AG04450 (cell line): ENCODE results near the gene TMEM138. TPM values are rescaled to one million over a fixed set of nuclear protein-coding genes. Genes with fewer than 3 reads are reported as not detected.

Experiments
- CTCF ChIA-PET: fragments of 300-600, 350-600 bp; formaldehyde crosslinking; extraction: SDS; loops from one replicate; lab custom pipeline; 2022; ENCODE audit warnings: antibody characterized with exemption, inconsistent platforms; lab: Charles Lee
- POLR2A ChIA-PET: fragments of 350-600 bp; formaldehyde crosslinking; extraction: SDS; loops from one replicate; lab custom pipeline; 2021; ENCODE audit warnings: antibody characterized with exemption, inconsistent platforms; lab: Yijun Ruan, JAX
- DNase-seq: peaks from one replicate; pipeline ENCODE4 v3.0.0-alpha.2; 2011; ENCODE audit warnings: low read depth, low spot score
- H3K27ac ChIP-seq: one replicate; pipeline ENCODE4 v1.5.1; 2012; ENCODE audit warnings: low read depth, low read length, control low read depth
- H3K27me3 ChIP-seq: one replicate; pipeline ENCODE4 v1.6.0; 2012; ENCODE audit warnings: low read length; ENCODE audit not compliant: control insufficient read depth, insufficient read depth
- H3K4me3 ChIP-seq: 2 replicates; pipeline ENCODE4 v1.5.1; 2011; ENCODE audit warnings: mild to moderate bottlenecking, low read depth, low read length, control low read depth
- H3K9me3 ChIP-seq: 2 replicates; pipeline ENCODE4 v1.5.1; 2012; ENCODE audit warnings: low read length; ENCODE audit not compliant: control insufficient read depth, insufficient read depth
- polyA plus RNA-seq: library from polyadenylated mRNA; depleted of rRNA; stranded (reverse); fragments of >200 nt; gene quantifications from 2 replicates; pipeline ENCODE4 v1.2.3, GENCODE V29; 2011
- TF ChIP-seq, protein P1 (sequence below): IDR thresholded peaks from 2 replicates; pipeline ENCODE4 v1.5.1; 2011; ENCODE audit warnings: low read depth, low read length, control low read depth, inconsistent platforms

The TMEM138 gene
- polyA plus RNA-seq, 1 experiment, result 79.2 TPM

DNA sequence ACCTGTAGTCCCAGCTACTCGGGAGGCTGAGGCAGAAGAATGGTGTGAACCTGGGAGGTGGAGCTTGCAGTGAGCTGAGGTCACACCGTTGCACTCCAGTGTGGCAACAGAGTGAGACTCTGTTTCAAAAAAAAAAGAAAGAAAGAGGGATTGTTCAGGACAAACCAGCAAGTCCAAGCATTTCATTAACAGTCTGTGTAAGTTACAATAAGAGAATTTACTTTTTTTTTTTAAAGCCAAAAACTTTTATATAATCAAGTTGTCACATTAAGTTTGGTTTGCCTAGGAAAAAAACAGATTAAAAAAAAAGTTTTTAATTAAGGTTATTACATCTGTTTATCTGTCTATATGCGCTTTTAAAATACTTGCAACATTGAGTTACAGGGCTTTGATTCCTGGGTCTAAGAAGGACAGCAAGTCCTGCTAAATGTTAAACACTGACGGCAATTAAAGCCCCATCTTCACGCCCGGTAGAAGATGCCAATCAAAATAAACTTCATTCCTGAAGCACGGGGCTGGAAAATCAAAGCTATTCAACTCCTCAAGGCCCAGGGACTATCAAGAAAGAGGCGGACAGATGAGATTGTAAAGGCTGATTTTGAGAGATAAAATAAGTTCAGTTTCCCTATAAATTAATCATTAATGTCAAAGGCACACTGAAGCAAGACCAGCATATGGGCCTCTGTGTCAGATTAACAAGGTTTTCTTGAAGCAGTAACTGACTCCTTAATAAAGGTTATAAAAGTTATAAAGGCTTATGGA lies 10.7 kb downstream of the TMEM138 start:
- Histone ChIP-seq H3K27ac (no peak overlapping the region), H3K9me3 (peaks cover 15% of the 10 kb centered on the region), H3K4me3 (no peak overlapping the region), H3K27me3 (no peaks in the 10 kb centered on the region)
- TF ChIP-seq, protein P1, sequence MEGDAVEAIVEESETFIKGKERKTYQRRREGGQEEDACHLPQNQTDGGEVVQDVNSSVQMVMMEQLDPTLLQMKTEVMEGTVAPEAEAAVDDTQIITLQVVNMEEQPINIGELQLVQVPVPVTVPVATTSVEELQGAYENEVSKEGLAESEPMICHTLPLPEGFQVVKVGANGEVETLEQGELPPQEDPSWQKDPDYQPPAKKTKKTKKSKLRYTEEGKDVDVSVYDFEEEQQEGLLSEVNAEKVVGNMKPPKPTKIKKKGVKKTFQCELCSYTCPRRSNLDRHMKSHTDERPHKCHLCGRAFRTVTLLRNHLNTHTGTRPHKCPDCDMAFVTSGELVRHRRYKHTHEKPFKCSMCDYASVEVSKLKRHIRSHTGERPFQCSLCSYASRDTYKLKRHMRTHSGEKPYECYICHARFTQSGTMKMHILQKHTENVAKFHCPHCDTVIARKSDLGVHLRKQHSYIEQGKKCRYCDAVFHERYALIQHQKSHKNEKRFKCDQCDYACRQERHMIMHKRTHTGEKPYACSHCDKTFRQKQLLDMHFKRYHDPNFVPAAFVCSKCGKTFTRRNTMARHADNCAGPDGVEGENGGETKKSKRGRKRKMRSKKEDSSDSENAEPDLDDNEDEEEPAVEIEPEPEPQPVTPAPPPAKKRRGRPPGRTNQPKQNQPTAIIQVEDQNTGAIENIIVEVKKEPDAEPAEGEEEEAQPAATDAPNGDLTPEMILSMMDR, result no peak
- ChIA-PET POLR2A (no interaction called here), CTCF (interaction anchor here (0.7 kb wide), 1 partner anchor 37 kb away, joined by 3 read pairs; no protein-coding TSS in a partner anchor)
- no peak for DNase-seq

DNA sequence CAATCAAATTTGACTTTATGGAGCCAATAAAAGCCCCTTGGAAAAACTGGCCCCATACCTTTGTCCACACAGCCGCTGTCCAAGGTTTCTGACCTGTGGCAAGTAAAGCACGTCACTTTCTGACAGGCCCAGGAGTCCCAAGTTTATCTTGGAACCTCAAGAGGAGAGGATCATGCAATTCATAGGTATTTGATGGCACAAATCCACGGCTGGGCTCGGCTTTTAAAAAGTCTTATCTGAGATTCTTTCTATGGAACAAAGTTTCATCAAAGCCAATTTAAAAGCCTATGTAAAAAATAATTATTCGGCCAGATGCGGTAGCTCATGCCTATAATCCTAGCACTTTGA lies 13.6 kb downstream of the TMEM138 start:
- Histone ChIP-seq H3K9me3 (peaks cover 15% of the 10 kb centered on the region), H3K27me3 (no peaks in the 10 kb centered on the region), H3K27ac (no peak overlapping the region), H3K4me3 (no peak overlapping the region)
- DNase-seq, result no peak
- TF ChIP-seq, protein P1, result no peak
- ChIA-PET CTCF (interaction anchor here (2.5 to 3.3 kb wide), 2 partner anchors 9 to 40 kb away, joined by 15 to 21 read pairs; no protein-coding TSS in a partner anchor), POLR2A (interaction anchor here (0.7 kb wide), 1 partner anchor 9 kb away, joined by 9 read pairs; no protein-coding TSS in a partner anchor)

DNA sequence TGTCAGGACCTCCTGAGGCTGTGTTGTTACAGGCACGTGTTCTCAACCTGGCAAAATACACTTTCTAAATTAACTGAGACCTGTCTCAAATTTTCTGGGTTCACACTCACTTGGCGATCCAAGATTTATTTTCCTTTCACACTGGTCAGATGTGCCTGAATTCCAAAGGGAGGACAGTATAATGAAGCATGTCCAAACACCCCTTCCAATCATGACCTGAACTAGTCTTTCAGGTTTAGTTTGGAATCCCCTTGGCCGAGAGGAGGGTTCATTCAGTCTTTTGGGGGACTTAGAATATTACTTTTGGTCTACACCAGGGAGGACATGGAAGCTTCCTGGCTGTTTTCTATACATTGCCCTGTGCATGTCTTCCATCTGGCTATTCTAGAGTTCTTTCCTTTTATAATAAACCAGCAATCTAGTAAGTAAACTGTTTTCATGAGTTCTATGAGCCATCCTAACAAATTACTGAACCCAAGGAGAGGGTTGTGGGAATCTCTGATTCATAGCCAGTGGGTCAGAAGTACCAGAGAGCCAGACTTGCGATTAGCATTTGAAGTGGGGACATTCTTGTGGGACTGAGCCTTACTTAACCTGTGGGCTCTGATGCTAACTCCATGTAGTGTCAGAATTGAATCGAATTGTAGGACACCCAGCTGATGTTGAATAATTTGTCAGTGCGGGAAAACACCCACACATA lies 15.4 kb downstream of the TMEM138 start:
- CTCF ChIA-PET, result no interaction called here

DNA sequence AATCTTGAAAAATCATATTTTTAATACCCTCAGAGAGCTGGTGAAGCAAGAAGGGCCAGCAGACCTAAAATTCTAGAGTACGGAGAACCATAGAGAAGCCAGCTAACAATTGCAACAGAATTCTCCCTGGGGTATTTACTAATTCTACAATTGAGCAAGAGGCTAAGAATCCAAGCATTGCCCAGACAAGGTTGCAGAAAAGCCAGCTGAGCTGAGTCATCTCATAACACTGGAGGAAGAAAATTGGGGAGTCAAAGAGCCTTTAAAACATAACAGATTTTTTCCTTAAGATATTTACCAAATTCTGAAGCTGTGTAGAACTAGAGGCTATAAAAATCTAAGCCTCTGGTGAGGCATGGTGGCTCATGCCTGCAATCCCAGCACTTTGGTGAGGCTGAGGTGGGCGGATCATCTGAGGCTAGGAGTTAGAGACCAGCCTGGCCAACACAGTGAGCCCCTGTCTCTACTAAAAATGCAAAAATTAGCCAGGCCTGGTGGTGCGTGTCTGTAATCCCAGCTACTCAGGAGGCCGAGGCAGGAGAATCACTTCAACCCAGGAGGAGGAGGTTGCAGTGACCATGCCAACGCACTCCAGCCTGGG lies 16.6 kb downstream of the TMEM138 start:
- Histone ChIP-seq H3K27me3 (no peaks in the 10 kb centered on the region), H3K4me3 (no peak overlapping the region), H3K27ac (peak overlapping the region; percentile 87), H3K9me3 (peaks cover 9% of the 10 kb centered on the region)
- TF ChIP-seq, protein P1, result no peak
- POLR2A ChIA-PET, result interaction anchor here (0.7 to 1.5 kb wide), 8 partner anchors 9 to 232 kb away, joined by 3 to 25 read pairs (median 4); partner anchors contain the start of genes CYB561A3 and TMEM138
- CTCF ChIA-PET, result interaction anchor here (1.1 to 10.8 kb wide), 3 partner anchors 14 to 41 kb away, joined by 3 to 519 read pairs (median 5); partner anchors contain the start of genes DDB1 and TKFC
- DNase-seq, result peak; percentile 88

More for the DNA sequence above, 15.4 kb downstream of the TMEM138 start:
- no peak for DNase-seq
- POLR2A ChIA-PET, result interaction anchor here (1.5 kb wide), 1 partner anchor 16 kb away, joined by 23 read pairs; the partner anchor contains the start of genes CYB561A3 and TMEM138
- H3K4me3 ChIP-seq, result no peak overlapping the region
- TF ChIP-seq, protein P1, result no peak
- peaks cover 12% of the 10 kb centered on the region for H3K9me3 ChIP-seq
- no peaks in the 10 kb centered on the region for H3K27me3 ChIP-seq
- H3K27ac ChIP-seq, result peak overlapping the region; percentile 87
